H7 (cell line): Measurements from ENCODE around the gene TFR2. TPM values are rescaled to one million over a fixed set of nuclear protein-coding genes. Genes with fewer than 3 reads are reported as not detected.

Experiments
- DNase-seq: peaks from one replicate; pipeline ENCODE4 v3.0.0; 2012
- H3K27me3 ChIP-seq: 2 replicates; pipeline ENCODE4 v1.6.0; 2011; ENCODE audit warnings: mild to moderate bottlenecking, low read length; ENCODE audit not compliant: control insufficient read depth, insufficient read depth
- H3K36me3 ChIP-seq: replicated peaks from 2 replicates; pipeline ENCODE4 v1.5.1; 2011; ENCODE audit warnings: low read length; ENCODE audit not compliant: control insufficient read depth, insufficient read depth
- H3K4me3 ChIP-seq: 2 replicates; pipeline ENCODE4 v1.5.1; 2011; ENCODE audit warnings: low read depth, mild to moderate bottlenecking, control low read depth, low read length, moderate library complexity; ENCODE audit not compliant: insufficient read depth
- total RNA-seq: library from RNA; depleted of rRNA; stranded (reverse); fragments of >200 nt; shearing (Covaris generic); gene quantifications from 2 replicates; pipeline ENCODE4 v1.2.3, GENCODE V29; 2014; rRNA removed

The TFR2 gene
- total RNA-seq, 1 experiment from 2014 or later, result 2.0 TPM

GRCh38 chr7:100572949-100573675, 68.2 kb downstream of the TFR2 start:
- Histone ChIP-seq H3K4me3 (no peak overlapping the region), H3K36me3 (peaks cover 5% of the 10 kb centered on the region), H3K27me3 (peaks cover 5% of the 10 kb centered on the region)
- DNase-seq, result no peak

GRCh38 chr7:100572281-100572948, 68.9 kb downstream of the TFR2 start:
- H3K4me3 ChIP-seq, result no peak overlapping the region
- peaks cover 5% of the 10 kb centered on the region; the same call in 1 of the 2 replicates for H3K36me3 ChIP-seq
- H3K27me3 ChIP-seq, result peaks cover 5% of the 10 kb centered on the region
- peak; percentile 59 for DNase-seq

- peak; percentile 50 for DNase-seq
- Histone ChIP-seq H3K27me3 (peaks cover 5% of the 10 kb centered on the region), H3K4me3 (no peak overlapping the region), H3K36me3 (peaks cover 5% of the 10 kb centered on the region; the same call in 1 of the 2 replicates)
These were observed 69.6 kb downstream of the TFR2 start for GRCh38 chr7:100571829-100572116.

GRCh38 chr7:100570954-100571828, 70.2 kb downstream of the TFR2 start:
- peak; percentile 78 for DNase-seq

More at GRCh38 chr7:100570954-100571828, 70.2 kb downstream of the TFR2 start:
- H3K27me3 ChIP-seq, result peaks cover 5% of the 10 kb centered on the region
- no peak overlapping the region for H3K4me3 ChIP-seq
- H3K36me3 ChIP-seq, result peaks cover 2% of the 10 kb centered on the region; the same call in 1 of the 2 replicates

Other genes with a start within 250 kb of the TFR2 start
- 0.87 and 1.6 TPM in 2 replicates for gene ZCWPW1, start 212.8 kb downstream of the TFR2 start, total RNA-seq
- 47.1 and 50.5 TPM in 2 replicates for gene MEPCE, start 211.7 kb downstream of the TFR2 start, total RNA-seq
- gene PPP1R35, start 205.1 kb downstream of the TFR2 start, total RNA-seq, result 96.6 and 97.8 TPM in 2 replicates
- 0.11 and 1.1 TPM in 2 replicates for gene SPACDR, start 177.3 kb downstream of the TFR2 start, total RNA-seq
- 31.5 and 35.8 TPM in 2 replicates for gene TSC22D4, start 162.3 kb downstream of the TFR2 start, total RNA-seq
- 4.0 and 5.5 TPM in 2 replicates for gene NYAP1, start 157.6 kb downstream of the TFR2 start, total RNA-seq
- gene AGFG2, start 102.3 kb downstream of the TFR2 start, total RNA-seq, result 4.9 and 5.6 TPM in 2 replicates
- gene SAP25, start 67.7 kb downstream of the TFR2 start, total RNA-seq, result 1.3 and 2.4 TPM in 2 replicates
- 24.2 and 25.1 TPM in 2 replicates for gene LRCH4, start 55.4 kb downstream of the TFR2 start, total RNA-seq
- 0.94 and 1.7 TPM in 2 replicates for gene FBXO24, start 55.2 kb downstream of the TFR2 start, total RNA-seq
- 22.5 and 24.1 TPM in 2 replicates for gene PCOLCE, start 39.2 kb downstream of the TFR2 start, total RNA-seq
- 18.6 and 21.8 TPM in 2 replicates for gene MOSPD3, start 29.0 kb downstream of the TFR2 start, total RNA-seq
- 0.30 and 0.90 TPM in 2 replicates for gene ACTL6B, start 14.9 kb upstream of the TFR2 start, total RNA-seq
- gene GNB2, start 32.2 kb upstream of the TFR2 start, total RNA-seq, result 108 and 122 TPM in 2 replicates
- gene GIGYF1, start 52.7 kb upstream of the TFR2 start, total RNA-seq, result 48.2 and 66.4 TPM in 2 replicates
- 95.0 and 128 TPM in 2 replicates for gene POP7, start 64.6 kb upstream of the TFR2 start, total RNA-seq
- gene EPO, start 78.9 kb upstream of the TFR2 start, total RNA-seq, result 0.15 TPM in 1 of 2 replicates, not detected in the other
- 0.03 TPM in 1 of 2 replicates, not detected in the other for gene ZAN, start 92.0 kb upstream of the TFR2 start, total RNA-seq
- 141 and 143 TPM in 2 replicates for gene EPHB4, start 186.0 kb upstream of the TFR2 start, total RNA-seq
- 21.9 and 27.9 TPM in 2 replicates for gene SLC12A9, start 211.2 kb upstream of the TFR2 start, total RNA-seq
- 95.7 and 118 TPM in 2 replicates for gene TRIP6, start 225.8 kb upstream of the TFR2 start, total RNA-seq
- 82.8 and 101 TPM in 2 replicates for gene SRRT, start 233.6 kb upstream of the TFR2 start, total RNA-seq
- 7.7 and 12.2 TPM in 2 replicates for gene UFSP1, start 248.2 kb upstream of the TFR2 start, total RNA-seq